IPS-NIHi7 (cell line): ENCODE measurements around the gene CLIC4.
"Not testable (repeated sequence)": the region's sequence is repeated elsewhere in the genome, so short reads cannot be mapped to it uniquely, and the experiment has no call there.

ENCODE experiments used
- DNase-seq: peaks from one replicate; pipeline ENCODE4 v3.0.0; 2012; ENCODE audit warnings: mixed read lengths; ENCODE audit errors: extremely low spot score

The CLIC4 gene

GRCh38 chr1:24875991-24876506 is 130.8 kb downstream of the CLIC4 start:
- DNase-seq: peak; percentile 16

GRCh38 chr1:24878045-24878444 is 132.8 kb downstream of the CLIC4 start:
- no peak for DNase-seq

GRCh38 chr1:24878775-24879742 is 133.8 kb downstream of the CLIC4 start:
- peak; percentile 6 for DNase-seq

GRCh38 chr1:24881034-24881433 is 135.8 kb downstream of the CLIC4 start:
- no peak for DNase-seq

GRCh38 chr1:24884751-24885150 is 139.5 kb downstream of the CLIC4 start:
- DNase-seq: no peak

GRCh38 chr1:24886241-24886640 is 141.0 kb downstream of the CLIC4 start:
- no peak for DNase-seq

GRCh38 chr1:24888061-24888970 is 143.1 kb downstream of the CLIC4 start:
- no peak for DNase-seq

- DNase-seq: no peak
Measured at GRCh38 chr1:24888971-24889676, 143.9 kb downstream of the CLIC4 start.

GRCh38 chr1:24890887-24891286 is 145.6 kb downstream of the CLIC4 start:
- DNase-seq: no peak

- DNase-seq: not testable (repeated sequence)
Measured at GRCh38 chr1:24891367-24891766, 146.1 kb downstream of the CLIC4 start.

GRCh38 chr1:24892188-24893153 is 147.2 kb downstream of the CLIC4 start:
- no peak for DNase-seq

GRCh38 chr1:24893431-24893830 is 148.2 kb downstream of the CLIC4 start:
- no peak for DNase-seq
